HTERT RPE-1 (cell line): ENCODE data around the gene PGM2L1.
"Not testable (repeated sequence)": the region's sequence is repeated elsewhere in the genome, so short reads cannot be mapped to it uniquely, and the experiment has no call there.

Experiments
- in situ Hi-C: fragments of 300-500 bp; cut with MboI; formaldehyde crosslinking; loops from 4 replicates; pipeline ENCODE4 v1.14.3; 2020; ENCODE audit warnings: low sequenced_read_pairs

Gene PGM2L1

DNA sequence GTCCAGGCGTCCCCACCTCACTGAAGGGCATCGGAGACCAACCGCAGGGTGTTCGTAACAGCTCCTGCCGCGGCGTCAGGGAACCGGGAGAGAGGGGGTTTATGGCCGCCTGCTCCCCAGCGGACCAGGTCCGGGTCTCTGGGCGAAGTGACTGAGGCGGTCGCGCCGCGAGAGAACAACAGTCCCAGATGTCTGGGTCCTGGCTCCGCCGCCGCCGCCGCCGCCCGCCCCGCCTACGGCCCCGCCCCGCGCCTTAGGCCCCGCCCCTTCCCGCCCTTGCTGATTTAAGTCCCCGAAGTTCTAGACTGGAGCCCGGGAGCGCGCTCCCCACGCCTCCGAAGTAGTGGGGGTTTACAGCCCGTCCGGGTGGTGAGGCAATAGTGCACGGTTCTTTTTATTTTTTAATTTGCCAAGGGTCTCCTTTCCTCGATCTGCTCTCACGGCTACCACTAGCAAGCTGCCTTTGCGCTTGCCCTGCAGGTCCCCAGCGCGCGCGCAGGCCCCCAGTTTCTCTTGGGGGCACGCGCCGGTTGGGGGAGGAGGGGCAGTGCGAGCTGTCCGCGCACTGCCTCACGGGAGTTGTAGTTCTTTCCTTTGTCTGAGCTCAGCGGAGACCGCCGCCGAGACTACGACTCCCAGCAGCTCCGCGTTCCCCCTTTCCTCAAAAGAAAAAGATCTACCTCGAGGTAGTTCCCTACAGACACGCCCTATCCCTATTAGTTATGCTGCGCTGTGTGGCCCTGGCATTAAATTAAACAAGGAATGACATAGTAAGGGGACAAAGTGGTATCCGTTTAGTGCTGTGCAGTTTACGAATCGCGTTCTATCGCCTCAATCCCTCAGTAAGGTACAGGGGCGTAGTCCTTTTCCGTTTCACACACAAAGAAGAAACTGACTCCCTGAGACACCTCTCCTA, at the start of gene PGM2L1:
Gene PGM2L1, minus strand, starts transcription at position 190 of the 916 bp plus-strand sequence. CDS start 272 bp downstream, outside the sequence.
- in situ Hi-C loops: no loop called here

DNA sequence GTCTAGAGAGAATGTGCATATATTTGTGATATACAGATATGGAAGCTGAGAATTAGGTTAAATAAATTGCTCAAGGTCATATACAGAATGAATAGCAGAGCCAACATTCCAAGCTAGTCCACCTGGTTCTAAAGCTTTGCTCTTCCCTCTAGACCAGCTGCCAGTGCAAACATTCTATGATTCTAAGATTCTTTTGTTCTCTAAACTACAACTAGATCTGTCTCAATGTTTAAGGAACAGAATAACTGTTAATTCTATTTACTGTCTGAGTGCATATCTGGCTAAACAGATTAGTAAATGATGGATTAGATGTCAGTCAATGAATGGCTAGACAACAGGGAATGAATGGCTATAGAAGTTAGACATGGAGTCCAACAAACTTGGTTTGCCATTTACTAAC, 49.5 kb upstream of the PGM2L1 start:
- in situ Hi-C loops: no loop called here

DNA sequence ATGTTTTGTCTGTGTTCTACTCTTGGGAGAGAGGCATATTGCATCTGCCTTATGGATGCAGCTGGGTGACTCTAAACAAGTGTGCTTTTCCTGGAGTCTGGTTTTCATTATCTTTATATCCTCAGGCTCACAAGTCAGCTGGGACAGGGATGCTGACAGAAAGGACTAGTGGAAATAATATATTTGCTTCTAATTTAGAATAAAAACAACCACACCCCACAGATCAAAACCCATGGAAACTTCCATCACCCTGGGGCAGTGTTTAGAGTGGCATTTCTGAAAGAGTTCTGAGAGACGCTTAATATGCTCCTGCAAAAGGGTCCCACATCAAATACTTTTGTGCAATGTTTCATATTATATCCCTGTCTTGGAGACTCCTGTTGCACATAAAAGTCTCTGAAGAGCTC, 48.3 kb upstream of the PGM2L1 start:
- in situ Hi-C loops: no loop called here

DNA sequence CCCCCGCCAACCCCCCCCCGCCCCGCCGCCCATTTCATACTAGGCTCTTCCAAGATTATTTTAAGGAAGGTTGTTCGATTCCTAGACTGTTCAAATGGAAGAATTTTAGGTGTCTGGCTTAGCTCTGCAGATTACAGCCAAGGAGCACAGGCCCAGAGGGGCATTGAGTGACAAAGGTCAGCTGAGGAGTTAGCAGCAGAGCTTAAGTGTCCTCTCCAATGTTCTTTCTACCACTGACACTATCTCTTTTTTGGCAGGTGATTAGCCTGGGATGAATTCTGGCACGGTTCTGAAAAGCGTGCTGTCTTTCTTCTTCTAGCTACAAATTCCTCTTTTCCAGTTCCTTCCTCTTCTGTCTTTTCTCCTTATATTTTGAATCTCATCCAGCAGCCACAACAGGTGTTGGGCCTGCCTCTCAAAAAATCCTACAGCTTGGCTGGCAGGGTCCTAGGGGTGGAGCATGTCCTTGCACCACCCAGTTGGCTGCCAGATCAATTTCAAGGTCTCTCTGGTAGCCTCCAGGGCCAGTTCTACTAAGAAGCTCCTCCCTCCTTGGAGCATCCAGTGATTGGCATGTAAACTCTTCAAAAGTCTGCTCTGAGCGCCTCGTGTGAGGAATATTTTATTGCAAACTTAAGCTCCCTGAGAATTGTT, 46.1 kb upstream of the PGM2L1 start:
- in situ Hi-C loops: no loop called here

DNA sequence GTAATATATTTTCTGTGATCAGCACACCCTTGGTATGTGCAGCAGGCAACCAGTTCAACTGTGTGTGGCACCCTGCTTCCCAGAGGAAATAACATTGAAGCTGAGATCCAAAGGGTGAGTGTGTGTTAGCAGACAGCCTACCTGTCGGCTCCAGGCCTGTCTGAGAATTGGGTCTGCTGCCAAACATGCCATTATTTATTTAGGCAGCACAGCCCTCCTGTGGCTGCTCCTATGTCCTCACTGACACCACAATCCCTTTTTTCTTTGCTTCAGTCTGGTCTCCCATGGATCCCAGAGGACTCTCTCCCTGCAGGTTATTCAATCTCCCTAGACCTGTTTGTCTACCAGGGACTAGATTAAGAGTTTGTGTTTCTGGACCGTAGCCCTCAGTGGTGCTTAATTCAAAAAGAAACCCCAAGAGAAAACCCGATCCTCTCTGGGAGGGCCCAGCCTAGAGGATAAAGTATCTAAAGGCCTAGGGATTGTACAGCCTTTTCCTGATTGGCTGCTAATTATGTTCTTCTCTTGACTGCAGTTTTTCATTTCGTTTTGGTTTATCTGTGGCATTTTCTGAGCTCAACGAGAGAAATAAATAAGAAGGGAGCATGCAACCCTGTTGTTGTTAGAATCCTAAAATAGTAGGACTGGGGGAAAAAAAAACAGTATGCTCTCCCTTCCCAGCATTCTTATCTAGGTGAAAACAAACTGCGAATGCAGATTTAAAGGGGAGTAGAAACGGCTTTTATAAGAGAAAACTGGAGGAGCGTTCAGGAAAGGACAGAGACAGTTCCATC, 45.0 kb upstream of the PGM2L1 start:
- in situ Hi-C loops: no loop called here

DNA sequence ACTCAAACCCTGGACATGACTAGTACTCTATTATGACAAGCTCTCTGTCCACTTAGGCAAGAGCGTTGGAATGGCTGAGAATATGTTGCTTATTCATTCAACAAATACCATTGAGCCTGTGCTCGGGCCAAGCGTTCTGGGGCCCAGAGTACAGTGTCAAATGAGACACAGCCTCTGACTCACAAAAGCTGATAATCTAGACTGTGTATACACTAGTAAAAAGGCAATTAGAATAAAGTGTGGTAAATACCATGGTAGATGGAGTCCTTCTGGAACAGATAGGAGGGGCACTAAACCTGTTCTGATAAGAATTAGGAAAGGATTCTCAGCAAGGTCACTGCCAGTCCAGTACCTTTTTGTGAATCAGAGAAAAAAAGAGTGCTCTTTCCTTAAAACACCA, 44.4 kb upstream of the PGM2L1 start:
- in situ Hi-C loops: no loop called here

DNA sequence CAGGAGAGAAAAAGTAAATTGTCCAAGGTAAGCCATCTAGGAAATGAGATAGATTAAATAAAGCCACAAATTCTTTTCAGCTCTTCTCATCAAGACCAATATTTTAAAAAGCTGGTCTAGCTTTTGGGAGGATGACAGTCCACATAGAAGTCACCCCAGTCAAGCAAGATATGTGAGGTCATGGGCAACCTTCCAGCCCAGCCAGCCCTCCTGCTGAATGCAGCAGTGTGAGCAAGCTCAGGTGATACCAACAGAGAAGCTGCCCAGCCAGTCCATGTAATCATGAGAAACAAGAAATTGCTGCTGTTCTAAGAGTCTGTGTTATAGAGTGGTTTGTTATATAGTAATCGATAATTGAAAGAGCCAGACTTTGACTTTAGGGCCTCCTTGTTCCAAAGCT, 40.4 kb upstream of the PGM2L1 start:
- in situ Hi-C loops: no loop called here

DNA sequence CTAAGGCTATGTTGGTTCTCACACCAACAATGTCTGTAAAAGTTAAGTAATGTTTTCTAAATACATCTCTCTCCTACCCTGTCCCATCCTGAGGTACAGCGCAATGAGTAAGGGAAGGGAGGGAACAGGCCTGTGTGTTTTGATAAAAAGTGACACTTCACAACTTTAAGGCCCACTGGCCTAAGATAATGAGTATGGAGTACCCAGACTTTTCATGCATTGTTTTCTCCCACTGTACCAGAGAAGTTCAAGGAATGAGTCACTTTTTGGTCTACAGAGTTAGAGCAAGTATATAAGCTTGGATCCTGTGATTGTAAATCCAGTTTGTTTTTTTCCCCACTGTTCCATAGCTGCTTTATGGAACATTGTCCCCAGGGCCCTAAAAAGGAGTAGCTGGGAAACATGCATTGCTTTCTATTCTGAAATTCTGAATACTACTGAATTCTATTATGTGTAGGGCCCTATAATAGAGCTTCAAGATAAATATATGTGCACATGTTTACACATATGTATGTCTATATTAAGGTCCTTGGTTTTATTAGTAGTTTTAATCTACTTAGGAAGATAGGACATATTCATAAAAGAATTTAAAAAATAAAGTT, 39.3 kb upstream of the PGM2L1 start:
- in situ Hi-C loops: no loop called here

DNA sequence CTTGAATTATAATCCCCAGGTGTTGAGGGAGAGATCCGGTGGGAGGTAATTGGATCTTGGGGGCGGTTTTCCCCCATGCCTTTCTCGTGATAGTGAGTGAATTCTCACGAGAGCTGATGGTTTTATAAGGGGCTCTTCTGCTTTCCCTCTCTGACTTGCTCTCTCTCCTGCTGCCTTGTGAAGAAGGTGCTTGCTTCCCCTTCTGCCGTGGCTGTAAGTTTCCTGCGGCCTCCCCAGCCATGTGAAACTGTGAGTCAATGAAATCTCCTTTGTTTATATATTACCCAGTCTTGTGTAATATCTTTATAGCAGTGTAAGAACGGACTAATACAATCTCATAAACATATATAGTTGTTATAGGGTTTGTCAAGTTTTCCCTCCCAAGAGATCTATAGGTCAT, 36.3 kb upstream of the PGM2L1 start:
- in situ Hi-C loops: no loop called here

DNA sequence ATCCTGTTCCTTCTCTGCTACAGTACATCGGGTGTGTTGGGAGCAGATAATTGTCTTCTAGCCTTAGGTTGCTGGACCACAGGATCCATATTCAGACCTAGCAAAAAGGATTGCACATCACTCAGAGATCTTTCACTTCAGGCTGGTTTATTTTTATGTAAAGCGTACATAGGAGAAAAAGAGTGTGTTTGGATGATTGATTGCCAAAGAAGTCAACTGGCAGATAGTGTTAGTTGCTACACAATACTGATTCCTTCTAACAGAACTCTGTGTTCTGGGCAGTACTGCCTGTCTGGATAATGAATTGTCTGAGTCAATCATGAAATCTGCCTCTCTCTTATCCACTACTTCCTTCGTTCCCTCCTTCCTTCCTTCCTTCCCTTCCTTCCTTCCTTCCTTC, 31.0 kb upstream of the PGM2L1 start:
- in situ Hi-C loops: no loop called here

DNA sequence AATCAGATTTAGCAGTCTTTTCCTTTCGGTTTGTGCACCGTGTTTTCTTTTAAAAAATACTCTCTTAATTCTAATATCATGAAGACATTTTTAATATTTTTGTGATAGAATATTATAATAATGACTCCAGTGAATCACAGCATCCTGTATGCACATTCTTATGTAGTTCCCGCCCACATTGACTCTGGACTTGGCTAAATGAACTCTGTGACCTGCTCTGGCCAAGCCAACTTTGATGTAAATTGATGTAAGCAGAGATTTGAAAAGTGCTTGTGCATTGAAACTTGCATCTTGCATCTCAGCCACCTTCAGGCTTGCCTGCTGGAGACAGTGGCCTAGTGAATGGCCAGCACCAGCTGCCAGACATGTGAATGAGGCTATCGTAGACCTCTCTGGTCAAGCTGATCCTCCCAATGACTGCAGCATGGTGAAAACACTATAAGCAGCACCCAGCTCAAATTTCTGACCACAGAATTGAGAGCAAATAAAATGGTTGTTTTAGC, 29.2 kb upstream of the PGM2L1 start:
- in situ Hi-C loops: no loop called here

DNA sequence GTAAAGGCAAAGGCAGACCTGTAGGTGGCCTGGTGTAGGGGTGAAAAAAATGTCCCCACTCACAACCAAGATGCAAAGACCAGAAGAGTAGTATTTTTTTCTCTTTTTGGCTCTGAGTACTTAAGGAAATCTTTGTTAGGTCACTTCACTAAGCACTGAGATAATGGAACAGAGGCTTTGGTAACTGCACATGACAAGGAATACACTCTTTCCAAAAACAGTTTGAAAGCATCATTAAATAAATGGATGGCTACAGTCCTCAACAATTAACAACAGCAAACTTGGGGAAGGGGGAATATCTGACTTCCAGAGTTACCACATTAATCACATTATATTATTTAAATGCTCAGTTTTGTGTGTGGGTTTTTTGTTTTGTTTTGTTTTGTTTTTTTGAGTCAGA, 26.9 kb upstream of the PGM2L1 start:
- in situ Hi-C loops: no loop called here

DNA sequence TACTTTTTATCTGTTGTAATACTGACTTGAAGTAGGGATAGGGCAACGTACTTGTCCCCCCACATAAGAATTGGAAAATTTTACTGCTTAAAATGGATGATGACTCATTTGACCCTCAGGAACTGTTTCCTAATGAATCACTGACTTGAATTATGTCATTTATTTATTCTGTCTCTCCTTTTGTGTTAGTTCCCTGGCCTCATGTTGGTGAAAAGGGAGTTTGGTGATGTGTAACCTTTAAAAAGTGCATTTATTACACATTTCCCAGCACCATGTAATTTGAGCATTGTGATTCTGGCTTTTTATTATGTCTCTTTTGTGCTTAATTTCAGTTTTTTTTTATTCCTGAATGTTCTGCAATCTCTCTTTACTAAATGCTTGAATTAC, 20.3 kb upstream of the PGM2L1 start:
- in situ Hi-C loops: no loop called here

DNA sequence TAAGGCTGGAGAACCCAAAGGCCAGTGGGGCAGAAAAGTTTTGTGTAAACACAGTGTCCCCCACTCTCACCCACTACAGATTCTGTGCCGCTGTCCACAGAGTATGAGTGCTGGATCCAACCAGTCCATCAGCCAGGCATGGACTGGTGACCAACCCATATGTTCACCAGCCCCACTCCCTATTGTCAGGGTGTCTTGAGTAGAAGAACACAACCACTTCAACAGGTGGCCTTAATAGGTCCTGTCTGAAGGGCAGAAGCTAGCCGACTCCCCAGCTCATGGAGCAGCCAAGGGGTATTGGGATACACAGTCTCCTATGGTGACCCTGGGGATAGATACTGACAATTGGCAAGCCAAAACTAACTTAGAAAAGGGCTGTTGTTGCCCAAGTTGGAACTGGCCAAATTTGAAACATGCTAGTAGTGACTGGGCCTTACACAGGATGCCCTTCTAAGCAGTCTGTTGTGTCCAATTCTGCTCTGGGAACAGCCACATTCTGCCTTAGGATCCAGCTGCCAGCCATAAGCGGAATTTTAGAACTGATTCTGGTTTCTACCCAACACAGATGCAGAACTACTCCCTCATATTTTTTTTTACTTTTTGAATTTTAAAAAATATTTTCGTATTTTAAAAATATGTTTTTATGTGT, 19.8 kb upstream of the PGM2L1 start:
- in situ Hi-C loops: no loop called here

DNA sequence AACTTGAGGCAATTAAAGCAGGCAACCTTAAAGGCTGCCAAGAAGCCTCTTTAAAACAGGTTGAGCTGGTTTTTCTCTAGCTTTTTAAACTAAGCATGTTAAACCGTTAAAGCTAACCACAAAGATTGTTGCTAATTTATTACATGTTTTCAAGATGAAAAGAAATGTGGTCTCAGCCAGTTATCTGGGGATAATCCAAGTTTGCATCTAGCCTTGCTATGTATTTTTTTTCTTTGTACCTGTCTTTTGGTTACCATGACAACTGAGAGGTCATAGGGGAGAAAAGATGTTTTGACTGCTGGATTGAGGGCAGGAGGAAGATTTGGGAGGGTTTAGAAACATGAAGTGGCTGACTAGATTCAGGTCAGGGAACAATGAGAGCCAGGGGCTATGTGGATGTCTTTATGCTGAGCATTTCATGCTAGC, 19.2 kb upstream of the PGM2L1 start:
- in situ Hi-C loops: no loop called here

DNA sequence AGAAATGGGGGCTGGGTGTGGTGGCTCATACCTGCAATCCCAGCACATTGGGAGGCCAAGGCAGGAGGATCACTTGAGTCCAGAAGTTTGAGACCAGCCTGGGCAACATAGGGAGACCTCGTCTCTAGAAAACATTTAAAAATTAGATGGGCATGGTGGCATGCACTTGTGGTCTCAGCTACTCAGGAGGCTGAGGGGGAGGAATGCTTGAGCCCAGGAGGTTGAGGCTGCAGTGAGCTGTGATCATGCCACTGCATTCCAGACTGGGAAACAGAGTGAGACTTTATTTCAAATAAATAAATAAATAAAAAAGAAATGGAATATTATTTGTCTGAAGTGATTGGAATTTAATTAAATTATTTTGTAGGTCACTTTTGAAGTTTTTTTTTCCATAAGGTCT, 18.7 kb upstream of the PGM2L1 start:
- in situ Hi-C loops: not testable (repeated sequence)

DNA sequence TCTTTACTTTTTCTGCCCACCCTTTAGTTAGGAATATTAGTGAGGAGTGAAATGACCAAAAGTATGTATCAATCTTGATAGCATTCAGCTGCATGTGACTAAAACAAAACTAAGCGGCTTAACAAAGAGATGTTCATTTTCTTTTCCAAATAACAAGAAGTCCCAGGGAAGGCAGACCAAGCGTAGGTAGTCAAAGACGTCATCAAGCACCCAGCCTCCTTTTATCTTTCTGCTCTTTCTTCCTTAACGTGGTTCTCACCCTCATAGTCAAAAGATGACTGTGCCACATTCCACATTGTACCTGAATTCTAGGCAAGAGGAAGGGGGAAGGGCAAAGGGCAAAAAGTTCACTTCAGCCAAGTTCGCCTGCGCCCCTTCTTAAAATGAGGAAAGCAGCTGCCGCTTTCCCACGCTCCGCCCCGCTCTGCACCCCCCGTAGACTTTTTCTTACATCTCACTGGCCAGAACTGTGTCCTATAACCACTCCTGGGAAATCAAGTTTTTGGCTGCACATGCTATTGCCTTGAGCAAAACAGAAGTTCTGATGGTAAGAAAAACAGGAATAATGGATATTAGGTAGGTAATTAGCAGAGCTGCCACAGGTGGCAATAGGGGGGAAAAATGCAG, 14.6 kb upstream of the PGM2L1 start:
- in situ Hi-C loops: no loop called here

DNA sequence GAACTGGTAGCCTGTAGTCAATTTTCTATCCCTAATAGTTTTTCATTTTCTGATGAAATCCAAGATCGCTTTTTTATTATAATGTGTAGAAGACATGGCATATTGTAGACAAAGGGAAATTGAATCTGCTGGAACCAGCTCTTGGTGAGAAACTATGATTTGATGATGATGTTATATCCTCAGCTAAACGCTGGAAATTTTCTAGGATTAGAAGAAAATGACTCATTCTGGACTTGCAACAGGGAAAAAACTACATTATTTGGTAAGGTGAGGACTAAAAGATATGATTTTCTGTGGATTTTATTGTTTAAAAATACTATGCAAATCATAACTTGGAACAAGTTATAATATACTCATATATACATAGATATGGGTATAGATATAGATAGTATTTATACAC, 14.1 kb upstream of the PGM2L1 start:
- in situ Hi-C loops: no loop called here

DNA sequence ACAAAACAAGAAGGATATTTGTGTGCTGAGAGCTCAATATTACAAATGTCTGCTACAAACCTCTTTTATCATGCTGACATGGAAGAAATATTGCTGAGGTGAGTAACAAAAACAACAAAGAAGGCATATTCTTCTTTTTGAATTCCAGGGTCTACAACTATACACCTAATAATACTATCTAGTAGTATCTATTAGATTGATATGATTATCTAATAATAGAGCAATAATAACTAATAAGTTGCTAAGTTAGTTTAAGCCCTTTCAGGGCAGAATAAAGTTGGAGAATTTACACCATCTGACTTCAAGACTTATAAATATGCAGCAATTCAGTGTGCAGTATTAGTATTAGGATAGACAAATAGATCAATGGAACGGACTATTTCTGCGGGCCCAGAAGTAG, 11.4 kb upstream of the PGM2L1 start:
- in situ Hi-C loops: no loop called here
